Coronary artery (tissue), 2 donors: ENCODE data around the gene PSMG3.

Experiments used
- DNase-seq: peaks from one replicate; pipeline ENCODE4 v3.0.0-alpha.2; 2017; ENCODE audit warnings: low spot score
- H3K27ac ChIP-seq, 2 donors: fragments of 200-600 bp; sonication (generic); one replicate each; pipeline ENCODE4 v1.5.1; 2016 to 2019
- H3K4me3 ChIP-seq: fragments of 200-600 bp; sonication (generic); 2 replicates; pipeline ENCODE4 v1.5.1; 2016; ENCODE audit warnings: mild to moderate bottlenecking, moderate library complexity
- TF ChIP-seq, protein P1 (sequence below): fragments of 200-600 bp; sonication (generic); IDR thresholded peaks from one replicate; pipeline ENCODE4 v1.5.1; 2019; ENCODE audit warnings: antibody characterized with exemption

PSMG3 gene

DNA sequence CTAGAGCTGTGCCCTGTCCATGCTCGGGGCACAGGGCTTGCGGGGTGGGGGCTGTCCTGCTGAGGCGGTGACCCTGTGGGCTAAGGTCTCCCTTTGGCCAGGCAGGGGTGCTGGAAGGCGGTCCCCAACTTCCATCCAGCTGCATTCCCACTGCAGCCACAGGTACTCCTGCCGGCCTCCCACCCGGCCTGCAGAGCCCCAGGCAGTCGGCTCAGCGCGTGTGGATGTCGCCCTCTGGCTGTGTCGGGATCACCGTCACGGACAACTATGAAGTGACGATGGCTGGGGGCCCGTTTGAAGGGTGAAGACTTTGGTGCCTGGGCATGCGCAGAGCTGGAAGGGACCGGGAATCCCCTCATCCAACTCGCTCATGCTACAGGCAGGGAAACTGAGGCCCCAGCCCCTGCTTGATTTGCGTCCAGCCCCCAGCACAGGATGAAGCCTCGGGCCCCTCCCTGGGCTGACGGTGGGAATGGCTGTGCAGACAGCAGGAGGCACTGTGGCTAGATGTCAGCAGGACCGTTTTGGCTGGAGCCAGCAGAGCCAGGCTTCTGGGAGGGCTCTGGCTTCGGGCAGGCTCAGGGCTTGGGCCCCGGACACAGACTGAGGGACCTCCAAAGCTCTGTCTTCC is 11.5 kb downstream of the PSMG3 start:
- TF ChIP-seq, protein P1, sequence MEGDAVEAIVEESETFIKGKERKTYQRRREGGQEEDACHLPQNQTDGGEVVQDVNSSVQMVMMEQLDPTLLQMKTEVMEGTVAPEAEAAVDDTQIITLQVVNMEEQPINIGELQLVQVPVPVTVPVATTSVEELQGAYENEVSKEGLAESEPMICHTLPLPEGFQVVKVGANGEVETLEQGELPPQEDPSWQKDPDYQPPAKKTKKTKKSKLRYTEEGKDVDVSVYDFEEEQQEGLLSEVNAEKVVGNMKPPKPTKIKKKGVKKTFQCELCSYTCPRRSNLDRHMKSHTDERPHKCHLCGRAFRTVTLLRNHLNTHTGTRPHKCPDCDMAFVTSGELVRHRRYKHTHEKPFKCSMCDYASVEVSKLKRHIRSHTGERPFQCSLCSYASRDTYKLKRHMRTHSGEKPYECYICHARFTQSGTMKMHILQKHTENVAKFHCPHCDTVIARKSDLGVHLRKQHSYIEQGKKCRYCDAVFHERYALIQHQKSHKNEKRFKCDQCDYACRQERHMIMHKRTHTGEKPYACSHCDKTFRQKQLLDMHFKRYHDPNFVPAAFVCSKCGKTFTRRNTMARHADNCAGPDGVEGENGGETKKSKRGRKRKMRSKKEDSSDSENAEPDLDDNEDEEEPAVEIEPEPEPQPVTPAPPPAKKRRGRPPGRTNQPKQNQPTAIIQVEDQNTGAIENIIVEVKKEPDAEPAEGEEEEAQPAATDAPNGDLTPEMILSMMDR = peak; percentile 17
- Histone ChIP-seq H3K27ac (no peak overlapping the region), H3K4me3 (no peak overlapping the region)
- DNase-seq = no peak

DNA sequence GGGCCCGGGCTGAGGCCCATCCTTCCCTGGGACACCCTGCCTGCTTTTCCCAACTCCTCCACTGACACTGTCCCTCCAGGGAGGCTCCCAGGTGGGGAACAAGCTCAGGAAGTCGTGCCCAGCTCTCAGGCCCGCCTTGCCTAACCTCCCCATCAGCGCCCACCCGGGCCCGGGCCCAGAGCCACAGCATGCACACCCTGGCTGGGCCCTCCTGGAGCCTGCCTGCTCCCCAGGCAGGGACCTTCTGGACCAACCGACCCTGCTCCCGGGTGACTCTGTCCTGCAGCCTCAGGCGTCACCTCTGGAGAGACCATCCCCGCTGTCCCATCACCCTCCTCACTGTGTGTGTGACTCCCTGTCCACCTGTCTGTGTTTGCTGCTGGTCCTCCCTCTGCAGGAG is 12.1 kb downstream of the PSMG3 start:
- Histone ChIP-seq H3K27ac (no peak overlapping the region), H3K4me3 (no peak overlapping the region)
- no peak for DNase-seq
- TF ChIP-seq, protein P1 = no peak

DNA sequence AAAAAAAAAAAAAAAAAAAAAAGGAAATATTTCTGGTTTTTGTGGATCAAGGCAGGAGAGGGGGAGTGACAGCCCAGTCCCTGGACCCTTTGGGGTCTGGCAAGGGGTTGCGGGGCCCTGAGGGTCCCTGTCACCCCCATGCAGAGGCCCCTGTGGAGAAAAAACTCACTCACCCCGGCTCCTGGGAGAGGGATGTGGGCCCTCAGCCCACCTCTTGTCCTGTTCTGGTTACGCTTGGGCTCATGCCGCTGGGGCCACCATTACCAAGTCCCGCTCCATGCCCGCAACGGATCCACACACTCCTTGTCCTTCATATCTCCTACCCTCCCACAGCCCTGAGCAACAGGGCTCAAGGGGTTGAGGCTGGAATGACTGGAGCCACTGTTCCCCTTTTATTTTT is 12.8 kb downstream of the PSMG3 start:
- DNase-seq = no peak
- TF ChIP-seq, protein P1 = no peak
- Histone ChIP-seq H3K27ac (no peak overlapping the region), H3K4me3 (no peak overlapping the region)

DNA sequence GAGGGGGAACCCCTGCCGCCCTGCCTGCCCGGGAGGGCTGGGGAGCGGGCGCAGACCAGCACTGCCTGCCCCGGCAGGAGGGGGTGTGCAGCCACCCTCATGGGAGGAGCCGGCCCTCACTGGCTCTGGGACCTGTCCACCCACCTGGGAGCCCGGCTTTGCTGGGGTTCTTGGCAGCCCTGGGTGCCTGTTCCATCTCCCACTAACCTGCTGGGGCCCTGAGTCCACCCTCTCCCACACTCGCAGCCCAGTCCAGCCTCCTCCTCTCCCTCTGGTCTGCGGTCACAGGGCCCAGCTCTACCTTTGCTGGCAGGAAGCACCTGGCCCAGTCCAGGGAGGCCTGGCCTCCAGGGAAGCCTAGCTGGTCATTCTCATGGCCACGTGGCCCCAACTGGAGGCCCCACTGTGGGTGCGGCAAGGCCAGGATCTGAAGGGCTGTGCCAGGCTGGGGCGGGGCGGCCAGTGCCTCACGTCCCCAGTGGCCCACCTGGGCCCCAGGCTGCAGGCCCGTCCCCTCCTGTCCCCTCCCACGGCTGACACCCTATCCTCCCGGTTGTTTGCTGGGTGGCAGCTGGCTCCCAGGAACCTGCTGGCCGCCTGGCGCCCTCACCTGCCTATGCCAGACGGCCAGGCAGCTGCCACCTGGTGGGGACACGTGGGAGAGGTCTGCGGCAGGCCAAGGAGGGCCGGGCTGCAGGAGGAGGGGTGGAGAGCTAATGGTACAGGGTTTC is 13.9 kb downstream of the PSMG3 start, which contains the start of gene TMEM184A:
TSS of gene TMEM184A (minus strand) at position 393 of the 731 bp plus-strand sequence. CDS start 721 bp downstream, outside the sequence.
- peak within 1 kb of the TSS; percentile 42 for H3K4me3 ChIP-seq
- DNase-seq = peak; percentile 71
- H3K27ac ChIP-seq = no peak within 1 kb of the TSS
- TF ChIP-seq, protein P1 = no peak

DNA sequence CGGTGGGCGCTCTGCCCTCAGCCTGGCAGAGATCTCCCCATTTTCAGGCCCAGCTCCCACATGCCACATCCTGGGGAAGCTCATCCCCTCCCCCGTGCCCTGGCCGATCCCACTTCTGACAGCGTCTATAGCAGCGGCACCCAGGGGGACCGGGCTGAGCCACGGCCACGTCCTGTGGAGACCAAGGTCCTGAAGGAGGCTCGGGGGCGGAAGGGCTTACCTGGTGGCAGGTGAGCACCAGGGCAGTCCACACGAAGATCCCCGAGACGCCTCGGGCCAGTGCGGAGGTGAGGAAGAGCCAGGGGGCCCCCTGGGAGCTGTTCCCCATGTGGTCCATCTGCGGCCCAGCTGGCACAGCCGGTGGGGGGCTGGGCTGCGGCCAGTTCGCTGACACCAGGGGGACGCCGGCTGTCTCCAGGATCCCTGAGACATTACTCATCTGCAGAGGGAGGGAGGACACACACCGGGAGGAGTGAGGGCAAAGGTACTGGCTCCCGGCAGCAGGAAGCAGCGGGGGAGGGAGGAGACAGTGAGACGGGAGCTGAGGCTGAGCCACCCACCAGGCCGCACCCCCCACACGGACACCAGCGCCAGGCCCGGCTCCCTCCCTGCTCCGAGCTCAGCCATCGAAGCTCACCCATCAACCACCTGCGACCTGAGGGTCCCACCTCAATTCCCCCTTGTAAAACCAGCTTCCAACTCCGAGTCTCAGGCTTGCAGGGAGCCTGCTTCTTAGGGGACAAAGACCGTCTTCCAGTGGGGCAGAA is 14.6 kb downstream of the PSMG3 start:
- Histone ChIP-seq H3K4me3 (peak overlapping the region; percentile 42), H3K27ac (no peak overlapping the region)
- TF ChIP-seq, protein P1 = no peak
- peak; percentile 73 for DNase-seq

DNA sequence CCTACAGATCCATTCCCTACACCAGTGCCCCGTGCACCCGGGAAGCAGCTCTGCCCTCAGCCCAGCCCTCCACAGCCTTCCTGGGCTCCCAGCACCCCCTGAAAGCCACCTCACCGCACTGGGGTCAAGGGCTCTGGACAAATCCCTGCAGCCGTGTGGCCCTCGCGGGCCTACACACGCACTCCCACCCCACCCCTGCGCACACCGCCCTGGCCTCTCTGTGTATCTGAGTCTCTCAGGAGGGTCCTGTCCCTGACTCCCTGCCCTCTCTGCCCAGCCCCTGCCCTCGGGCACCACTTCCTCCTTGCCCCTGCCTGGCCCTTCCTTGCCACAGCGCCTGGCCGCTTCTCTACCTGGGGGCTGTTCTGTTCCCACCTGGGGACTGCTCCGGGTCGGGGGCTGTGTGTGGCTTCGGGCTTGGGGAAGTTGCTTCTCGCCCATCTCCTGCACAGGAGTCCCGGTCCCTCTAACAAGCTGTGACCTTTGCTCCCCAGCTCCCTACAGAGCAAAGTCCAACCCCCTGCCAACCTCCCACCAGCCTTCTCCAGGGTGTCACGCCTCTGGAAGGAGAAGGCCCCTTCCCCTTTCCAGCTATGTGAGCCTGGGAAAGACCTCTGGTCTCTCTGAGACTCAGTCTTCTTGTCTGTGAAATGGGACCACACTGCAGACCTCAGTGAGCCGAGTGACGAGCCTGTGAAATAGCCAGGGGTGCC is 15.3 kb downstream of the PSMG3 start:
- Histone ChIP-seq H3K4me3 (no peak overlapping the region), H3K27ac (no peak overlapping the region)
- TF ChIP-seq, protein P1 = no peak
- peak; percentile 69 for DNase-seq
